ENCODE measurements around the gene SYK. TPM values are rescaled to one million over a fixed set of nuclear protein-coding genes. Genes with fewer than 3 reads are reported as not detected.

Gene SYK
- total and polyA plus RNA-seq, 2 donors (not counting 1 experiment from before 2014, with no cell fraction given), result not detected

- TF ChIP-seq EZH2 (IDR thresholded peaks at IDR 0.05; ENCODE audit: low read length, missing control alignments), result no peak
- TF ChIP-seq, protein P1, sequence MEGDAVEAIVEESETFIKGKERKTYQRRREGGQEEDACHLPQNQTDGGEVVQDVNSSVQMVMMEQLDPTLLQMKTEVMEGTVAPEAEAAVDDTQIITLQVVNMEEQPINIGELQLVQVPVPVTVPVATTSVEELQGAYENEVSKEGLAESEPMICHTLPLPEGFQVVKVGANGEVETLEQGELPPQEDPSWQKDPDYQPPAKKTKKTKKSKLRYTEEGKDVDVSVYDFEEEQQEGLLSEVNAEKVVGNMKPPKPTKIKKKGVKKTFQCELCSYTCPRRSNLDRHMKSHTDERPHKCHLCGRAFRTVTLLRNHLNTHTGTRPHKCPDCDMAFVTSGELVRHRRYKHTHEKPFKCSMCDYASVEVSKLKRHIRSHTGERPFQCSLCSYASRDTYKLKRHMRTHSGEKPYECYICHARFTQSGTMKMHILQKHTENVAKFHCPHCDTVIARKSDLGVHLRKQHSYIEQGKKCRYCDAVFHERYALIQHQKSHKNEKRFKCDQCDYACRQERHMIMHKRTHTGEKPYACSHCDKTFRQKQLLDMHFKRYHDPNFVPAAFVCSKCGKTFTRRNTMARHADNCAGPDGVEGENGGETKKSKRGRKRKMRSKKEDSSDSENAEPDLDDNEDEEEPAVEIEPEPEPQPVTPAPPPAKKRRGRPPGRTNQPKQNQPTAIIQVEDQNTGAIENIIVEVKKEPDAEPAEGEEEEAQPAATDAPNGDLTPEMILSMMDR (conservative IDR thresholded peaks at IDR 0.05 in 1 of 2, IDR thresholded peaks at IDR 0.05 in 1 of 2; ENCODE audit: low read depth in 1 of 2, low read length in 2 of 2), result no peak
- H3K4me1 ChIP-seq (ENCODE audit: control insufficient read depth, extremely low read depth, insufficient read depth, low read length), result no peaks in the 10 kb centered on the region
Observed at GRCh38 chr9:90795084-90795483, 6.5 kb upstream of the SYK start.

GRCh38 chr9:90795871-90796317 lies 5.7 kb upstream of the SYK start:
- no peaks in the 10 kb centered on the region for H3K36me3 ChIP-seq (ENCODE audit: control insufficient read depth, insufficient read depth, low read length)
- H2AFZ ChIP-seq (ENCODE audit: low read length), result no peak overlapping the region
- no peaks in the 10 kb centered on the region for H3K9me3 ChIP-seq (ENCODE audit: control insufficient read depth, insufficient read depth, low read depth, low read length)
- H3K27ac ChIP-seq (ENCODE audit: insufficient read depth, low read length), result no peak overlapping the region
- no peaks in the 10 kb centered on the region for H3K4me1 ChIP-seq (ENCODE audit: control insufficient read depth, extremely low read depth, insufficient read depth, low read length)
- H4K20me1 ChIP-seq (ENCODE audit: control insufficient read depth, extremely low read depth, insufficient read depth, low read length), result no peaks in the 10 kb centered on the region
- H3K9ac ChIP-seq (ENCODE audit: insufficient read depth, low read length), result no peak overlapping the region
- peaks cover 4% of the 10 kb centered on the region for H3K27me3 ChIP-seq (ENCODE audit: control insufficient read depth, insufficient read depth, low read length)
- no peaks in the 10 kb centered on the region for H3K79me2 ChIP-seq (ENCODE audit: control insufficient read depth, insufficient read depth, low read length)
- DNase-seq (ENCODE audit: low read depth in 2 of 2), result no peak
- no peak for TF ChIP-seq EZH2 (IDR thresholded peaks at IDR 0.05; ENCODE audit: low read length, missing control alignments)
- TF ChIP-seq, protein P1 (conservative IDR thresholded peaks at IDR 0.05 in 1 of 2, IDR thresholded peaks at IDR 0.05 in 1 of 2; ENCODE audit: low read depth in 1 of 2, low read length in 2 of 2), result no peak
- no peak overlapping the region for H3K4me2 ChIP-seq (ENCODE audit: extremely low read depth, insufficient read depth, low read length)
- no peak overlapping the region for H3K4me3 ChIP-seq (replicated peaks in 1 of 4; ENCODE audit: control extremely low read depth in 1 of 4, insufficient read depth in 1 of 4, low read depth in 3 of 4, low read length in 4 of 4)

More at GRCh38 chr9:90795084-90795483, 6.5 kb upstream of the SYK start:
- Histone ChIP-seq H3K9ac (ENCODE audit: insufficient read depth, low read length) (no peak overlapping the region), H3K4me3 (replicated peaks in 1 of 4; ENCODE audit: control extremely low read depth in 1 of 4, insufficient read depth in 1 of 4, low read depth in 3 of 4, low read length in 4 of 4) (no peak overlapping the region), H4K20me1 (ENCODE audit: control insufficient read depth, extremely low read depth, insufficient read depth, low read length) (no peaks in the 10 kb centered on the region), H3K9me3 (ENCODE audit: control insufficient read depth, insufficient read depth, low read depth, low read length) (no peaks in the 10 kb centered on the region), H3K27ac (ENCODE audit: insufficient read depth, low read length) (no peak overlapping the region), H3K79me2 (ENCODE audit: control insufficient read depth, insufficient read depth, low read length) (no peaks in the 10 kb centered on the region), H3K4me2 (ENCODE audit: extremely low read depth, insufficient read depth, low read length) (no peak overlapping the region), H3K36me3 (ENCODE audit: control insufficient read depth, insufficient read depth, low read length) (no peaks in the 10 kb centered on the region), H2AFZ (ENCODE audit: low read length) (no peak overlapping the region), H3K27me3 (ENCODE audit: control insufficient read depth, insufficient read depth, low read length) (no peaks in the 10 kb centered on the region)
- no peak for DNase-seq (ENCODE audit: low read depth in 2 of 2)

DNA sequence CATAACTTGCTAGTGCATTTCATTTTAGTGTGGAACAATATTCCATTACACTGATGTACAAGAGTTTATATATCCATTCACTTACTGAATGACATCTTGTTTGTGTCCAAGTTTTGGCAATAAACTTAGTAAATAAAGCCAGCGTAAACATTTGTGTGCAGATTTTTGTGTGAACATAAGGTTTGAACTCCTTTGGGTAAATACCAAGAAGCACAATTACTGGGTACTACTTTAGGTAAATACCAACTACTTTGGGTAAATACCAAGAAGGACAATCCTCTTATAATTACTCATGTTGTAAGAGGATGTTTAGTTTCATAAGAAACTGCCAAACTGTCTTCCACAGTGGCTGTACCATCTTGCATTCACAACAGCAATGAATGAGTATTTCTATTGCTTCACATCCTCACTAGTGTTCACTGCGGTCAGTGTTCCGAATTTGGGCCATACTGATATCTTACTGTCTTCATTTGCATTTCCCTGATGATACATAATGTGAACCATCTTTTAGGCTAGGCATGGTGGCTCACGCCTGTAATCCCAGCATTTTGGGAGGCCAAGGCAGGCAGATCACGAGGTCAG lies 2.3 kb upstream of the SYK start:
- no peak for TF ChIP-seq EZH2 (IDR thresholded peaks at IDR 0.05; ENCODE audit: low read length, missing control alignments)
- TF ChIP-seq, protein P1 (conservative IDR thresholded peaks at IDR 0.05 in 1 of 2, IDR thresholded peaks at IDR 0.05 in 1 of 2; ENCODE audit: low read depth in 1 of 2, low read length in 2 of 2), result no peak
- Histone ChIP-seq H3K4me3 (replicated peaks in 1 of 4; ENCODE audit: control extremely low read depth in 1 of 4, insufficient read depth in 1 of 4, low read depth in 3 of 4, low read length in 4 of 4) (no peak overlapping the region), H3K9me3 (ENCODE audit: control insufficient read depth, insufficient read depth, low read depth, low read length) (no peaks in the 10 kb centered on the region), H2AFZ (ENCODE audit: low read length) (no peak overlapping the region), H4K20me1 (ENCODE audit: control insufficient read depth, extremely low read depth, insufficient read depth, low read length) (no peaks in the 10 kb centered on the region), H3K36me3 (ENCODE audit: control insufficient read depth, insufficient read depth, low read length) (no peaks in the 10 kb centered on the region), H3K9ac (ENCODE audit: insufficient read depth, low read length) (no peak overlapping the region), H3K27ac (ENCODE audit: insufficient read depth, low read length) (no peak overlapping the region), H3K27me3 (ENCODE audit: control insufficient read depth, insufficient read depth, low read length) (peaks cover 14% of the 10 kb centered on the region), H3K79me2 (ENCODE audit: control insufficient read depth, insufficient read depth, low read length) (no peaks in the 10 kb centered on the region), H3K4me2 (ENCODE audit: extremely low read depth, insufficient read depth, low read length) (no peak overlapping the region), H3K4me1 (ENCODE audit: control insufficient read depth, extremely low read depth, insufficient read depth, low read length) (no peaks in the 10 kb centered on the region)
- DNase-seq (ENCODE audit: low read depth in 2 of 2), result no peak
